ENCODE results near the gene TCEANC.

- no peak for TF ChIP-seq SUZ12 (IDR thresholded peaks at IDR 0.05)
- TF ChIP-seq FOXM1 (IDR thresholded peaks at IDR 0.05; ENCODE audit: borderline replicate concordance): no peak
- TF ChIP-seq SP1 (IDR thresholded peaks at IDR 0.05): no peak
- TF ChIP-seq FOXA1 (IDR thresholded peaks at IDR 0.05): no peak
- no peak for TF ChIP-seq ELF4 (IDR thresholded peaks at IDR 0.05)
- TF ChIP-seq ARNT (IDR thresholded peaks at IDR 0.05): no peak
- no peak for TF ChIP-seq HDGF (IDR thresholded peaks at IDR 0.05; ENCODE audit: borderline replicate concordance)
- TF ChIP-seq BHLHE40 (IDR thresholded peaks at IDR 0.05; ENCODE audit: borderline replicate concordance): no peak
- TF ChIP-seq TARDBP (IDR thresholded peaks at IDR 0.05): no peak
- no peak for TF ChIP-seq NFRKB (IDR thresholded peaks at IDR 0.05)
- TF ChIP-seq, protein P1, sequence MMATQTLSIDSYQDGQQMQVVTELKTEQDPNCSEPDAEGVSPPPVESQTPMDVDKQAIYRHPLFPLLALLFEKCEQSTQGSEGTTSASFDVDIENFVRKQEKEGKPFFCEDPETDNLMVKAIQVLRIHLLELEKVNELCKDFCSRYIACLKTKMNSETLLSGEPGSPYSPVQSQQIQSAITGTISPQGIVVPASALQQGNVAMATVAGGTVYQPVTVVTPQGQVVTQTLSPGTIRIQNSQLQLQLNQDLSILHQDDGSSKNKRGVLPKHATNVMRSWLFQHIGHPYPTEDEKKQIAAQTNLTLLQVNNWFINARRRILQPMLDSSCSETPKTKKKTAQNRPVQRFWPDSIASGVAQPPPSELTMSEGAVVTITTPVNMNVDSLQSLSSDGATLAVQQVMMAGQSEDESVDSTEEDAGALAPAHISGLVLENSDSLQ (IDR thresholded peaks at IDR 0.05): no peak
- TF ChIP-seq CTBP1 (IDR thresholded peaks at IDR 0.05; ENCODE audit: borderline replicate concordance): no peak
- no peak for TF ChIP-seq L3MBTL2 (conservative IDR thresholded peaks at IDR 0.05)
- no peak for TF ChIP-seq FOXK2 (IDR thresholded peaks at IDR 0.05)
These were observed 39.9 kb downstream of the TCEANC start for GRCh38 chrX:13692771-13693231.

Data from HEK293T (cell line).